Stimulated activated CD8-positive, alpha-beta memory T cell treated with anti-CD3 and anti-CD28 coated beads, Interleukin-7, amount 100 ng/mL, for 48 hours (primary cell): ENCODE measurements around the gene OSBPL9.
"Not testable (repeated sequence)": the region's sequence is repeated elsewhere in the genome, so short reads cannot be mapped to it uniquely, and the experiment has no call there.

Experiments
- DNase-seq, 2 donors: peaks; one replicate each; pipeline ENCODE4 v3.0.0-alpha.2; 2020; ENCODE audit warnings: low read depth in 1 of 2; ENCODE audit errors: extremely low read depth in 1 of 2

Gene OSBPL9

GRCh38 chr1:51634618-51635017 is 17.7 kb downstream of the OSBPL9 start:
- no peak for DNase-seq

DNA sequence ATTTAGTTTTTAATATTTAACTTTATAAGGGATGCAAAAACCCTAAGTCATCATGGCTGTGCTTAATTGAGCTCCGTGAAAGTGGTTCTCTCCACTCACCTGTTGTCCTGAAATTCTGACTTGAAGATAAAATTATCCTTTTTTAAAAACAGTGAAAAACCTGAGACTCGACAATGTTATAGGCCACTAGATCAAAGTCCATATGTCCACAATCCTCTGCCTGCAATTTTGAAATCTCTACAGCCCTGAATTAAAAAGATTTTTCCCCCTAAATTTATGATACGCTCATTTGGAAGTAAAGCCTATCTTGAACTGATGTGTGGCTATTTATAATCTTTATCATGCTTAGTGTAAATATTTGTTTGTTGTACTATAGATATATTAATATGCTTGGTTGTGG is 18.7 kb downstream of the OSBPL9 start:
- no peak for DNase-seq

- DNase-seq = no peak
Observed at GRCh38 chr1:51636191-51636590, 19.3 kb downstream of the OSBPL9 start.

DNA sequence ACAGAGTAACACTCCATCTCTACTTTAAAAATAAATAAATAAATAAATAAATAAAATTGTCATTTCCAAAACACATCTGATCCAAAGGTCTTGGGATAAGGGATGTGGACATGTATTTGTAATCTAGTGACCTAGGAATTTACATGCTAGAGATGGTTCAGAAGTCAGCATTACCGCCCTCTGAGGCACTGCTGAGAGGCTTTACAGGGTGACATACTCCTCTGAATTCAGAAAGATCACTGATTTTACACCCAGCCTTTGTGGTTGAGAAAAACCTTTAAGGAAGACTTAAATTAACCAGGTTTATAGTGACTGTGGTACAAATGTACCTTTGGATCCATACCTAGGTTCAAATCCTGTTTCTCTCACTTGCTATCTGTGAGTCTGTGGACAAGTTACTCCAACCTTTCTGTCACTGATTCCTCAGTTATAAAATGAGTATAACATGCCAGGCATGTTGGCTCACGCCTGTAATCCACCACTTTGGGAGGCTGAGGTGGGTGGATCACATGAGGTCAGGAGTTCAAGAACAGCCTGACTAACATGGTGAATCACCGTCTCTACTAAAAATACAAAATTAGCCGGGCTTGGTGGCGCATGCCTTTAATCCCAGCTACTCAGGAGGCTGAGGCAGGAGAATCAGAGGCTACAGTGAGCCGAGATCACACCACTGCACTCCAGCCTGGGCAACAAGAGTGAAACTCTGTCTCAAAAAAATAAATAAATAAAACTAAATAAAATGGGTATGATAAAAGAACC is 20.1 kb downstream of the OSBPL9 start:
- no peak for DNase-seq

DNA sequence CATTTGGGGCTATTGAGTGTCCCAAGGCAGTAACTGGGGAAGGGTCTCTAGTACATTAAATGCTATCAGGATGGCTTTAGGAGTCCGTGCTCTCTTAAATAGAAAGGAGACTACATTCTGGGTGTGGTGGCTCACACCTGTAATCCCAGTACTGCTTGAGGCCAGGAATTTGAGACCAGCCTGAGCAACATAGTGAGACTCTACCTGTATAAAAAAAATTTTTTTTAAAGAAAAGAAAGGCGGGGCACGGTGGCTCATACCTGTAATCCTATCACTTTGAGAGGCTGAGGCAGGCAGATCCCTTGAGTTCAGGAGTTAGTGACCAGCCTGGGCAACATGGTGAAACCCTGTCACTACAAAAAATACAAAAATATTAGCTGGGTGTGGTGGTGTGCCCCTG is 21.5 kb downstream of the OSBPL9 start:
- no peak for DNase-seq

GRCh38 chr1:51639694-51640093 is 22.8 kb downstream of the OSBPL9 start:
- no peak for DNase-seq

GRCh38 chr1:51641096-51641495 is 24.2 kb downstream of the OSBPL9 start:
- no peak for DNase-seq

DNA sequence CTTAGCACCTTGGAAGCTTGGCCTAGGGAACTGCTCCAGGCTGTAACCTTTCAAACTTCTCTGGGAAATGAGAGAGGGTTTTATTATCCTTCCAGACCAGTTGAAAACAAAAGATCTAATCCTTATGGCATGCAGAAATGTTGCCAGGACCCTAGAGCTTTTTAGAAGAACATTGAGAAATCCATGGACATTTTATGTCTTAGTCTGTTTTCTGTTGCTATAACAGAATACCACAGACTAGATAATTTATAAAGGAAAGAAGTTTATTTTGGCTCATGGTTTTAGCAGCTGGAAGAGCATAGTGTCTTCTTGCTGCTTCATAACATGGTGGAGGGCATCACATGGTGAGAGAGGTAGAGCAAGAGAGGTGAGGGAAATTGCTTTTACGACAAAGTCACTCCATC is 25.8 kb downstream of the OSBPL9 start:
- DNase-seq = no peak

DNA sequence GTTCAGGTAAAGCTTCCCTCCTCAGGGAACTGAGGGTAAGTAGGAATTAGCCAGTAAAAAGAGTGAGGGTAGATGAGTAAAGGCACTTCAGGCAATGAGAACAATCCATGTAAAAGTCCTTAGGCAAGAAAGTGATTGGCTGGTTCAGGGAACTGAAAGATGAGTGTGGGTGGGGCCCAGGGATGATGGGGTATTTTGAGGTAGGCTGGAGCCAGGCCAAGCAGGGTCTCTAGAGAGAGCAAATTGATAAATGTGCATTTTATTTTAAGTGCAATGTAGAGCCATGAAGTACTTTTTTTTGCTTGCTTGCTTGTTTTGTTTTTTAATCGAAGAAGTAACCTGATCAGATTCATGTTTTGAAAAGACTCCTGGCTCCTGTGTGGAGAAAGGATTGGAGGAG is 26.5 kb downstream of the OSBPL9 start:
- DNase-seq = no peak

DNA sequence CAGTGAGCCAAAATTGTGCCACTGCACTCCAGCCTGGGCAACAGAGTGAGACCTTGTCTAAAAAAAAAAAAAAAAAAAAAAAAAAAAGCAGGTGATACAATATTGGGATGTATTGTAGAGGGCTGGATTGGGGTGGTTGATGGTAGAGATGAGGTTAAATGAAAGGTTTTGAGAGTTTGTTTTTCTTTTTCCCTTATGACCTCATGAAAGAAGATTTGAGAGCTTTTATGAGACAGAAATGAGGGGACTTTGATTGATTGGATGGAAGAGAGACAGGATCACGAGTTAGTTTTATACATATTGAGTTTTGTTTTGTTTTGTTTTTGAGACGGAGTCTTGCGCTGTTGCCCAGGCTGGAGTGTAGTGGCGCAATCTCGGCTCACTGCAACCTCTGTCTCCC is 27.1 kb downstream of the OSBPL9 start:
- DNase-seq = no peak

- no peak for DNase-seq
Observed at GRCh38 chr1:51644533-51645197, 27.8 kb downstream of the OSBPL9 start.

- DNase-seq = not testable (repeated sequence)
Observed at GRCh38 chr1:51646592-51646991, 29.7 kb downstream of the OSBPL9 start.

DNA sequence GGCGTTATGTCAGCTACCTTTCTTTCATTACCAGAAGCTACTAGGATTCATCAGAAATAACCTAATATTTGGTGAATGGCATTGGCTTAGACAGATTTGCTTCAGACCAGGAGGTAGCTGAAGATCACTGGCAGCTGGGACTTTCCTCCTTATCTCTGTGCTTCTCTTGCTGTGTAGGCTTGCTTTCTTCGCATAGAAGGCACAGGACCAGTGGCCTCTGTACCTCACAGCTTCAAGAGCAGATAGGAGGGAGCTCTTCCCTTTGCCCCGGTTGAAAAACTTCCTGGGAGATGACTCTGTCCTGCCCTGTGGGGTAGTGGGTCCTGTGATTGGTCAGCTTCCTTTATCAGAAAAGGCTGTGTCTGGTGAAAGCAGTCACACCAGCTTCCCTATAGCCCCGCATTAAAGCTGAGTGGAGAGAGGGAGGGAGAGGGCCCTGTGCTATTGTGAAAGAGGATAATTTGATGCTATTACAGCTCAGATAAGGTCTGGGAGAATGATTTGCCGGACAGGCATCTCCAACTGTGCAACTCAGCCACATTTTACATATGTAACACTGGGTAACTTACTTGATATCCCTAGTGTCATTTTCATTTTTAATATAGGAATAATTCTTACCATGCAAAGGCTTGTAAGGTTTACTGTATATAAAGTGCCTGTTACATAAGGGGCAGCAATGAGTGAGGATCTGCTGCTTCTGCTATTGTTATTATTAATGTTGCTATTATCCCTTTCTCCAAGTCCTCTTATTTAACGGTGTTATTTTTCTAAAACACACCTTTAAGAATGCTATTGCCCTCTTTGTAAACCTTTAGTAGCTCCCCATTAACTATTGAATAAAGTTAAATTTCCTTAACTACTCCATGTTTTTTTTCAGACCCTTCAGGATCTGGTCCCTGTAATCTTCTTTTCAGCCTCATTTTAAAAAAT is 31.6 kb downstream of the OSBPL9 start:
- DNase-seq = no peak

DNA sequence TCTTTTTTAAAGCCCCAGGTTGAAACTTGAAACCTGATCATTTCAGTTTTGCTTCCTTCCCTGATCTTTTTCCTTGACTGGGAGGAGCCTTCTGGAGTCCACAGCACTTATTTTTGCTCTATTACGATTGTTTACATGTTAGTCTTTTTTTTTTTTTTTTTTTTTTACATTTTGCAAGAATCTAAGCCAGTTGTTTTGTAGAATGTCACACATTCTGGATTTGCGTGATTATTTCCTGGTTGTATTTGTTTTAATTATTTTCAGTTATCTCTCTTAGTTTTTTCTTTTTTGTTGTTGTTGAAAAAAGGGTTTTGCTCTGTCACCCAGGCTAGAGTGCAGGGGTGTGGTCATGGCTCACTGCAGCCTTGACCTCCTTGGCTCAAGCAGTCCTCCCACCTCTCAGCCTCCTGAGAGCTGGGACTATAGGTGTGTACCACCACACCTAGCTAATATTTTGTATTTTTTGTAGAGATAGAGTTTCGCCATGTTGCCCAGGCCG is 32.8 kb downstream of the OSBPL9 start:
- no peak for DNase-seq

DNA sequence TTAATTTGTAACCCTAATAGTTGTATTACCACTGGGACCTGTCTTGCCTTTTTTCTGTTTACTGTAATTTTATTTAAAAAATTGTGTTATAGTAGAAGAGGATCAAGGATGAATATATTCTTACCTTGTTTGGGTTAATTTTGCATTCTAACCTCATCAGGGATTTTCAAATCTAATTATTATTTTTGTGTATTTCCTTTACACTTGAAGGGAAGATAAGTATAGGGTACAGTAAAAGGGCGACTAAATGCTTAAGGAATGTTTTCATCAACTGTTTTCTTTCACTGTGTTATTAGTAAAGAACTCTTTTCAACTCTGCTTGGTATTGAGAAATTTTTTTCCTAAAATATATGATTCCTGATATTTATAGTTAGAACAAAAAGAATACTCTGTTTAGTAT is 33.3 kb downstream of the OSBPL9 start:
- DNase-seq = no peak

GRCh38 chr1:51651552-51651942 is 34.7 kb downstream of the OSBPL9 start:
- no peak for DNase-seq

- DNase-seq = no peak
Observed at GRCh38 chr1:51652599-51652998, 35.7 kb downstream of the OSBPL9 start.

- DNase-seq = no peak
Observed at GRCh38 chr1:51653127-51653526, 36.2 kb downstream of the OSBPL9 start.

DNA sequence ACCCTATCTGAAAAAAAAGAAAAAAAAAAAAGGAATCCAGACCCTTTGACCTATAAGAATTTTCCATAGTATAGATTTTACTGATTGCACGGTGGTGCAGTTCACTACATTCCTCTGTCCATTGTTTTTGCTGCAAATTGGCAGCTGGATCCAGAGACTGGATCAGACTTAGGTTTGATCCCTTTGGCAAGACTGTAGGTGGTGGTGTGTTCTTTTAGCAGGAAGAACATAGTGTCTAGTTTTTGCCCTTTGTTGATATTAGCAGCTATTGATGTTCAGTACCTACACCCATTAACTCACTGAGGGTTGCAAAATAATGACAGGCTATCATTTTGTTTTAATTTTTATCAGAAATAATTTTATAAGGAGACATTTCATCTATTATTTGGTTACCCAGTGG is 37.1 kb downstream of the OSBPL9 start:
- DNase-seq = no peak

DNA sequence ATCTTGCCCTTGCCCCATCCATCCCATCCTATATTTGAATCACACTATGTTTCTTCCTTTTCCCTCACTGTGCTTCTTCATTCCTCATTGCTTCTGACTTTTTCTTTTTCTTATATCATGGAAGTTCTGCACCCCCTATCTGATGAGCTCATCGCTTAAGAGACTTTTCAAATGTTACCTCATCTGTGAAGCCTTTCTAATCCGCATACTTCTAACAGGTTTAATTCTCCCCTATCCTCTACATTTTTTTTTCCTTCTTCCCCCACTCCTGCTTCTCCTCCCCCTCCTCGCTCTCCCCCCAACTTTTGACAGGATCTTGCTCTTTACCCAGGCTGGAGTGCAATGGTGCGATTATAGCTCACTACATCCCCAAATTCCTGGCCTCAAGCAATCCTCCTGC is 39.5 kb downstream of the OSBPL9 start:
- DNase-seq = no peak

DNA sequence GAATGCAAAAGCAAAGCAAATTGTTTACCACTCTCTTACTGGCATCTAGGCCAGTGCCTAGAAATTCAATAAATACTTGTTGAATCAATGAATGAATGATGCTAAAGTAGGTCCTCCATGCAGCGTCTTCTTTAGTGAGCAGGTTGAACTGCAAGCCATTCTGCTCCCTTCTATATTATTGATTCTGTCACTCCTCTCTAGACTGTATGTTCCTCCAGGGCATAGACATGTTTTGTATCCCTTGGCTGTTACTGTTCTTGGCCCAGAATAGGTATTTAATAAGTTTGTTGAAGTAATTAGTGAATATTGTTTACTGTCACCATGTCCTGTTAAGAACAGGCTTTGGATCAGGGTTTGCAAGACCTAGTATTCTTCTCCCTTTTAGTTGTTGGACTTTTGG is 43.7 kb downstream of the OSBPL9 start:
- DNase-seq = no peak
